CD4-positive, alpha-beta T cell treated with Interferon alpha-2 for 1 hour (primary cell): ENCODE results near the gene EXOSC5.
"Not testable (repeated sequence)": the region's sequence is repeated elsewhere in the genome, so short reads cannot be mapped to it uniquely, and the experiment has no call there.

Experiments used
- DNase-seq, 2 donors: peaks; one replicate each; pipeline ENCODE4 v3.0.0-alpha.2; 2020 to 2022

The EXOSC5 gene

GRCh38 chr19:41426116-41426841 lies 29.1 kb upstream of the EXOSC5 start:
- no peak for DNase-seq

GRCh38 chr19:41425174-41426115 lies 28.3 kb upstream of the EXOSC5 start:
- no peak for DNase-seq

GRCh38 chr19:41424335-41425173 lies 27.4 kb upstream of the EXOSC5 start:
- DNase-seq: no peak

- DNase-seq: no peak
These were observed 25.8 kb upstream of the EXOSC5 start for GRCh38 chr19:41422955-41423354.

- no peak for DNase-seq
These were observed 25.3 kb upstream of the EXOSC5 start for GRCh38 chr19:41422456-41422855.

- no peak for DNase-seq
These were observed 24.8 kb upstream of the EXOSC5 start for GRCh38 chr19:41421973-41422372.

GRCh38 chr19:41421314-41421713 lies 24.2 kb upstream of the EXOSC5 start:
- no peak for DNase-seq

GRCh38 chr19:41420101-41420880 lies 23.1 kb upstream of the EXOSC5 start:
- peak in 1 of 2 donors; percentile 28 for DNase-seq

GRCh38 chr19:41416194-41416674 lies 19.1 kb upstream of the EXOSC5 start:
- no peak for DNase-seq

- no peak for DNase-seq
These were observed 18.0 kb upstream of the EXOSC5 start for GRCh38 chr19:41415154-41415571.

GRCh38 chr19:41414461-41414860 lies 17.3 kb upstream of the EXOSC5 start:
- no peak for DNase-seq

- no peak for DNase-seq
These were observed 16.8 kb upstream of the EXOSC5 start for GRCh38 chr19:41413947-41414346.

GRCh38 chr19:41412953-41413352 lies 15.8 kb upstream of the EXOSC5 start:
- DNase-seq: no peak

GRCh38 chr19:41411968-41412265 lies 14.8 kb upstream of the EXOSC5 start:
- DNase-seq: no peak

GRCh38 chr19:41411100-41411967 lies 14.2 kb upstream of the EXOSC5 start:
- no peak for DNase-seq

GRCh38 chr19:41410336-41411054 lies 13.3 kb upstream of the EXOSC5 start:
- no peak for DNase-seq

GRCh38 chr19:41409288-41409687 lies 12.1 kb upstream of the EXOSC5 start:
- no peak for DNase-seq

- DNase-seq: not testable (repeated sequence)
These were observed 11.7 kb upstream of the EXOSC5 start for GRCh38 chr19:41408846-41409245.

- DNase-seq: no peak
These were observed 11.1 kb upstream of the EXOSC5 start for GRCh38 chr19:41408256-41408655.

GRCh38 chr19:41407271-41407670 lies 10.1 kb upstream of the EXOSC5 start:
- no peak for DNase-seq

GRCh38 chr19:41405776-41406175 lies 8.6 kb upstream of the EXOSC5 start:
- DNase-seq: no peak
